SK-N-SH (cell line): ENCODE measurements around the gene NOTUM. TPM values are rescaled to one million over a fixed set of nuclear protein-coding genes. Genes with fewer than 3 reads are reported as not detected.
"Not testable (repeated sequence)": the region's sequence is repeated elsewhere in the genome, so short reads cannot be mapped to it uniquely, and the experiment has no call there.

Source experiments
- CTCF ChIA-PET: fragments of 300-600, 350-600 bp; formaldehyde crosslinking; extraction: SDS; loops from one replicate; lab custom pipeline; 2021; lab: Yijun Ruan, JAX
- POLR2A ChIA-PET: fragments of 350-600 bp; sonication (Branson Sonifier 250); formaldehyde crosslinking; extraction: SDS; loops from one replicate; lab custom pipeline; 2020; ENCODE audit warnings: antibody characterized with exemption, inconsistent platforms; lab: Yijun Ruan, JAX
- DNase-seq: peaks from one replicate; pipeline ENCODE4 v3.0.0; 2012
- H2AFZ ChIP-seq: fragments of 200-600 bp; sonication (generic); 2 replicates; pipeline ENCODE4 v1.8.1; 2016; ENCODE audit warnings: antibody characterized with exemption, mild to moderate bottlenecking, low read depth
- H3F3A ChIP-seq: fragments of 200-600 bp; sonication (generic); replicated peaks from 2 replicates; pipeline ENCODE3; 2016; ENCODE audit warnings: antibody characterized with exemption, mild to moderate bottlenecking; ENCODE audit not compliant: insufficient read depth
- H3K27ac ChIP-seq, 2 experiments: fragments of 200-500 bp in 1 of 2; fragments of 200-600 bp in 1 of 2; sonication (Bioruptor generic) in 1 of 2; sonication (generic), shearing (Covaris generic) in 1 of 2; 2 replicates each; pipeline versions ENCODE4 v1.5.1 to v1.6.1; 2014 to 2016; ENCODE audit warnings: low read depth in 2 of 2, inconsistent platforms in 1 of 2, low read length in 1 of 2, mild to moderate bottlenecking in 1 of 2, mixed read lengths in 1 of 2
- H3K27me3 ChIP-seq: fragments of 200-600 bp; sonication (generic), shearing (Covaris generic); 2 replicates; pipeline ENCODE4 v1.6.1; 2016; ENCODE audit warnings: mixed run types; ENCODE audit not compliant: insufficient read depth
- H3K36me3 ChIP-seq, 2 experiments: fragments of 200-500 bp in 1 of 2; fragments of 200-600 bp in 1 of 2; sonication (Bioruptor generic) in 1 of 2; sonication (generic) in 1 of 2; replicated peaks in 1 of 2; 2 replicates each; pipeline versions ENCODE3 to v1.5.1; 2014 to 2016; ENCODE audit warnings: low read length in 1 of 2, mild to moderate bottlenecking in 1 of 2; ENCODE audit not compliant: insufficient read depth in 2 of 2, control insufficient read depth in 1 of 2
- H3K4me1 ChIP-seq, 2 experiments: fragments of 200-500 bp in 1 of 2; fragments of 200-600 bp in 1 of 2; sonication (Bioruptor generic) in 1 of 2; sonication (generic), shearing (Covaris generic) in 1 of 2; 2 replicates each; pipeline versions ENCODE4 v1.5.1 to v1.6.1; 2014 to 2016; ENCODE audit warnings: low read depth in 1 of 2, low read length in 1 of 2, mixed run types in 1 of 2; ENCODE audit not compliant: insufficient read depth in 2 of 2, control insufficient read depth in 1 of 2
- H3K4me2 ChIP-seq: fragments of 200-600 bp; sonication (generic), shearing (Covaris generic); 2 replicates; pipeline ENCODE4 v1.6.1; 2017; ENCODE audit warnings: mixed run types
- H3K4me3 ChIP-seq, 2 experiments: fragments of 200-500 bp in 1 of 2; fragments of 200-600 bp in 1 of 2; sonication (Bioruptor generic) in 1 of 2; sonication (generic), shearing (Covaris generic) in 1 of 2; 2 replicates each; pipeline versions ENCODE4 v1.5.1 to v1.8.1; 2014 to 2016; ENCODE audit warnings: low read depth in 2 of 2, inconsistent platforms in 1 of 2, low read length in 1 of 2, mild to moderate bottlenecking in 1 of 2, mixed read lengths in 1 of 2, moderate library complexity in 1 of 2
- H3K79me2 ChIP-seq: fragments of 200-600 bp; sonication (generic); 2 replicates; pipeline ENCODE4 v1.8.1; 2017; ENCODE audit warnings: mild to moderate bottlenecking; ENCODE audit not compliant: insufficient read depth
- H3K9ac ChIP-seq: fragments of 200-600 bp; sonication (generic); 2 replicates; pipeline ENCODE4 v1.6.1; 2017; ENCODE audit warnings: mixed run types
- H3K9me2 ChIP-seq: fragments of 200-600 bp; sonication (generic); 2 replicates; pipeline ENCODE4 v1.6.1; 2017; ENCODE audit warnings: mixed run types
- H3K9me3 ChIP-seq: fragments of 200-600 bp; sonication (generic); 2 replicates; pipeline ENCODE4 v1.6.1; 2017; ENCODE audit warnings: mixed run types, mild to moderate bottlenecking, moderate library complexity
- H4K20me1 ChIP-seq: fragments of 200-600 bp; sonication (generic); 2 replicates; pipeline ENCODE4 v1.6.1; 2017; ENCODE audit warnings: mild to moderate bottlenecking, mixed run types; ENCODE audit not compliant: insufficient read depth
- ELF1 ChIP-seq: IDR thresholded peaks from 2 replicates; pipeline ENCODE4 v1.4.0; 2012
- EZH2phosphoT487 ChIP-seq: fragments of 200-600 bp; sonication (generic); IDR thresholded peaks from 2 replicates; pipeline ENCODE4 v1.6.1; 2017; ENCODE audit warnings: low read depth, mixed run types, mild to moderate bottlenecking, antibody characterized with exemption, moderate library complexity, borderline replicate concordance
- FOSL2 ChIP-seq: IDR thresholded peaks from 2 replicates; pipeline ENCODE4 v1.4.0; 2012; ENCODE audit warnings: low read depth, mild to moderate bottlenecking, moderate library complexity, borderline replicate concordance
- GABPA ChIP-seq: IDR thresholded peaks from 2 replicates; pipeline ENCODE4 v1.4.0; 2012; ENCODE audit warnings: low read depth, mild to moderate bottlenecking
- GATA2 ChIP-seq: sonication (generic); formaldehyde crosslinking; IDR thresholded peaks from 2 replicates; pipeline ENCODE4 v1.5.0; 2020; ENCODE audit warnings: mild to moderate bottlenecking, missing genetic modification reagents
- JUND ChIP-seq: IDR thresholded peaks from 2 replicates; pipeline ENCODE4 v1.4.0; 2012
- MEF2A ChIP-seq: IDR thresholded peaks from 2 replicates; pipeline ENCODE4 v1.4.0; 2012; ENCODE audit warnings: low read depth, borderline replicate concordance
- MXI1 ChIP-seq: IDR thresholded peaks from 2 replicates; pipeline ENCODE4 v1.6.1; 2012; ENCODE audit warnings: mild to moderate bottlenecking, low read depth, low read length, improper control_type of control experiment
- NRF1 ChIP-seq: IDR thresholded peaks from 2 replicates; pipeline ENCODE4 v1.6.1; 2012; ENCODE audit warnings: low read depth, mild to moderate bottlenecking, low read length
- RAD21 ChIP-seq: IDR thresholded peaks from 2 replicates; pipeline ENCODE4 v1.6.1; 2012; ENCODE audit warnings: mild to moderate bottlenecking, low read length
- RFX5 ChIP-seq: IDR thresholded peaks from 2 replicates; pipeline ENCODE4 v1.6.1; 2012; ENCODE audit warnings: mild to moderate bottlenecking, improper control_type of control experiment, low read length
- RXRA ChIP-seq: IDR thresholded peaks from 2 replicates; pipeline ENCODE4 v1.4.0; 2012; ENCODE audit warnings: low read depth, mild to moderate bottlenecking, borderline replicate concordance
- SIN3A ChIP-seq: IDR thresholded peaks from 2 replicates; pipeline ENCODE4 v1.6.1; 2012; ENCODE audit warnings: low read depth, mild to moderate bottlenecking, low read length, moderate library complexity, borderline replicate concordance
- SMC3 ChIP-seq: IDR thresholded peaks from 2 replicates; pipeline ENCODE4 v1.6.1; 2012; ENCODE audit warnings: low read depth, low read length, improper control_type of control experiment
- TCF12 ChIP-seq: IDR thresholded peaks from 2 replicates; pipeline ENCODE4 v1.4.0; 2012
- whole genome bisulfite sequencing: methylation state at CpG from one replicate; pipeline ENCODE4 v1.1.6; 2017; ENCODE audit warnings: low lambda C conversion rate; 5-methylcytosine and 5-hydroxymethylcytosine counted together
- polyA plus RNA-seq, 3 experiments: library from polyadenylated mRNA; depleted of rRNA; stranded (reverse); fragments of >200 nt; gene quantifications; 2 replicates each; pipeline ENCODE4 v1.2.3, GENCODE V29; 2012
- TF ChIP-seq, protein P1 (sequence below): fragments of 150-350 bp; IDR thresholded peaks from 2 replicates; pipeline ENCODE4 v1.6.1; 2016; ENCODE audit warnings: mild to moderate bottlenecking, low read depth, low read length
- TF ChIP-seq, protein P2 (sequence below): IDR thresholded peaks from 2 replicates; pipeline ENCODE4 v1.4.0; 2012; ENCODE audit warnings: low read depth
- TF ChIP-seq, protein P3 (sequence below): fragments of 200-600 bp; sonication (generic); IDR thresholded peaks from 2 replicates; pipeline ENCODE4 v1.6.1; 2017; ENCODE audit warnings: antibody characterized with exemption, mild to moderate bottlenecking, moderate library complexity
- TF ChIP-seq, protein P4 (sequence below): IDR thresholded peaks from 2 replicates; pipeline ENCODE4; 2012

The NOTUM gene
- polyA plus RNA-seq, 1 of the 3 experiments (the other 2 are of a cell fraction), result 0.33 TPM

DNA sequence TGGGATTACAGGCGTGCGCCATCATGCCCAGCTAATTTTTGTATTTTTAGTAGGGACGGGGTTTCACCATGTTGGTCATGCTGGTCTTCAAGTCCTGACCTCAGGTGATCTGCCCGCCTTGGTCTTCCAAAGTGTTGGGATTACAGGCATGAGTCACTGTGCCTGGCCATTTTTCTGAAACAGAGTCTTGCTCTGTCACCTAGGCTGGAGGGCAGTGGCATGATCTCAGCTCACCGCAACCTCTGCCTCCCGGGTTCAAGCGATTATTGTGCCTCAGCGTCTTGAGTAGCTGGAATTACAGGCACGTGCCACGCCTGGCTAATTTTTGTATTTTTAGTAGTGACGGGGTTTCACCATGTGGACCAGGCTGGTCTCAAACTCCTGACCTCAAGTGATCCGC is 20.5 kb upstream of the NOTUM start:
- H3K36me3 ChIP-seq, result peaks cover 21 to 34% of the 10 kb centered on the region in 2 experiments
- CTCF ChIA-PET, result interaction anchor here (0.9 to 11.6 kb wide), 5 partner anchors 10 to 55 kb away, joined by 3 to 85 read pairs (median 3); partner anchors contain the start of genes CENPX, LRRC45 and NOTUM
- H2AFZ ChIP-seq, H3K4me3 ChIP-seq, H4K20me1 ChIP-seq, H3F3A ChIP-seq, H3K9ac ChIP-seq, H3K9me3 ChIP-seq, H3K27me3 ChIP-seq, POLR2A ChIA-PET, H3K27ac ChIP-seq, DNase-seq, H3K4me2 ChIP-seq, H3K9me2 ChIP-seq: not testable (repeated sequence)
- peaks cover 10 to 12% of the 10 kb centered on the region in 2 experiments; a peak in 2 of 4 replicates for H3K4me1 ChIP-seq
- over 99% methylated on average over 12 of the region's 12 CpGs for WGBS
- H3K79me2 ChIP-seq, result peaks cover 26% of the 10 kb centered on the region

DNA sequence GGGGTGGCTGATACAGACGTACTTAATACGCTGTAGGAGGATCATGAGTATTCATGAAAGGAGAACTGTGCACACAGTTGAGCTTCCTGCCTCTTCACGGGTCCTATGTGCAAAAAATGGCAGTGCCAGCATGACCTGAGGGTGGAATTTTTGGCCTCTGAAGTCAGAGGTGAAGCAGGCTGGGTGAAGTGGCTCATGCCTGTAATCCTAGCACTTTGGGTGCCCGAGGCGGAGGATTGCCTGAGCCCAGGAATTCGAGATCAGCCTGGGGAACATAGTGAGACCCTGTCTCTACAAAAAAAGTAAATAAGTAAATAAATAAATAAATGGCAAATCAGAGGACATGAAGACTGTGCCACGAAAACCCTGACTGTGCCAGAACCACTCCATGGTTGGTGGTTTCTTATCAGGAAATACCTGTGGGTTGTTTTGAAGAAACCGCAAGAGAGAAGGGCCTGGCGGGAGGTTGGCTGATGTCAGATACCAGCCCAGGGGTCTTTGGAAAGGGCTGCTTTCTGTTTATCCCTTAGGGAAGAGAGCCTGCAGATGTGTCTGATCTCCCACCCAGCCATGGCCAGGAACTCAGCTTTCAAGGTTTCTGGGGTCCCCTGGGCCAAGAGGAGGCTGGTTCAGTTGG is 19.8 kb upstream of the NOTUM start:
- Histone ChIP-seq H4K20me1 (no peaks in the 10 kb centered on the region), H3K27ac (no peak overlapping the region), H3K4me1 (peaks cover 10 to 18% of the 10 kb centered on the region in 2 experiments; a peak in 2 of 4 replicates), H3K27me3 (no peaks in the 10 kb centered on the region), H2AFZ (no peak overlapping the region), H3K4me3 (no peak overlapping the region), H3K4me2 (no peak overlapping the region), H3K9ac (no peak overlapping the region), H3K36me3 (peaks cover 19 to 31% of the 10 kb centered on the region in 2 experiments), H3K9me3 (no peaks in the 10 kb centered on the region), H3K9me2 (no peaks in the 10 kb centered on the region), H3F3A (peaks cover 7% of the 10 kb centered on the region), H3K79me2 (peaks cover 26% of the 10 kb centered on the region)
- TF ChIP-seq MXI1, result no peak
- no peak for TF ChIP-seq SIN3A
- TF ChIP-seq MEF2A, result no peak
- no peak for TF ChIP-seq GATA2
- TF ChIP-seq GABPA, result no peak
- no peak for TF ChIP-seq FOSL2
- TF ChIP-seq RXRA, result no peak
- no peak for TF ChIP-seq RFX5
- no peak for TF ChIP-seq TCF12
- no peak for DNase-seq
- WGBS, result 96% methylated on average over 9 of the region's 9 CpGs
- ChIA-PET POLR2A (no interaction called here), CTCF (interaction anchor here (0.9 to 11.6 kb wide), 4 partner anchors 21 to 56 kb away, joined by 3 to 85 read pairs (median 26); partner anchors contain the start of genes CENPX, LRRC45 and NOTUM)

DNA sequence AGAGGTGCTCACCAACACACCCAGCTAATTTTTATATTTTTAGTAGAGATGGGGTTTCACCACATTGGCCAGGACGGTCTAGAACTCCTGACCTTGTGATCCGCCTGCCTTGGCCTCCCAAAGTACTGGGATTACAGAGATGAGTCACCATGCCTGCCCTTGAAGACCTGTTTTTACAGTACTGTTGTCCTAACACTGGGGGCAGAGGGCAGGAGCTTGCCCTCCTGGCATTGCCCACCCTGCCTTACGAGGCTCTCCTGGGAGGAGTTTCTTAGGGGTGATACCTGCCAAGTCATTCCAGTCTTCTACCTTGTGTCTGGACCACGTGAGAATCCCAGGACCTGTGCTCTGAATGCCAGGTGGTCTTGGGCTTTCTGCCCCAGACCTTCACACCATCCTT is 19.1 kb upstream of the NOTUM start:
- no peak overlapping the region for H3K27ac ChIP-seq
- no peak overlapping the region for H3K4me2 ChIP-seq
- H3K79me2 ChIP-seq, result peaks cover 26% of the 10 kb centered on the region
- H3K27me3 ChIP-seq, result no peaks in the 10 kb centered on the region
- H3K4me3 ChIP-seq, result no peak overlapping the region
- H3F3A ChIP-seq, result peaks cover 7% of the 10 kb centered on the region
- ChIA-PET CTCF (interaction anchor here (0.8 to 11.6 kb wide), 7 partner anchors 10 to 56 kb away, joined by 3 to 85 read pairs (median 12); partner anchors contain the start of genes CENPX, LRRC45 and NOTUM), POLR2A (no interaction called here)
- no peak overlapping the region for H2AFZ ChIP-seq
- peaks cover 10 to 18% of the 10 kb centered on the region in 2 experiments; a peak in 2 of 4 replicates for H3K4me1 ChIP-seq
- H3K36me3 ChIP-seq, result peaks cover 12 to 26% of the 10 kb centered on the region in 2 experiments
- TF ChIP-seq JUND (no peak), EZH2phosphoT487 (no peak), ELF1 (no peak), RAD21 (no peak), SMC3 (no peak), NRF1 (no peak), GABPA (no peak), FOSL2 (no peak)
- TF ChIP-seq, protein P1, sequence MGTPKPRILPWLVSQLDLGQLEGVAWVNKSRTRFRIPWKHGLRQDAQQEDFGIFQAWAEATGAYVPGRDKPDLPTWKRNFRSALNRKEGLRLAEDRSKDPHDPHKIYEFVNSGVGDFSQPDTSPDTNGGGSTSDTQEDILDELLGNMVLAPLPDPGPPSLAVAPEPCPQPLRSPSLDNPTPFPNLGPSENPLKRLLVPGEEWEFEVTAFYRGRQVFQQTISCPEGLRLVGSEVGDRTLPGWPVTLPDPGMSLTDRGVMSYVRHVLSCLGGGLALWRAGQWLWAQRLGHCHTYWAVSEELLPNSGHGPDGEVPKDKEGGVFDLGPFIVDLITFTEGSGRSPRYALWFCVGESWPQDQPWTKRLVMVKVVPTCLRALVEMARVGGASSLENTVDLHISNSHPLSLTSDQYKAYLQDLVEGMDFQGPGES, result no peak
- TF ChIP-seq, protein P2, sequence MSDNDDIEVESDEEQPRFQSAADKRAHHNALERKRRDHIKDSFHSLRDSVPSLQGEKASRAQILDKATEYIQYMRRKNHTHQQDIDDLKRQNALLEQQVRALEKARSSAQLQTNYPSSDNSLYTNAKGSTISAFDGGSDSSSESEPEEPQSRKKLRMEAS, result no peak
- TF ChIP-seq, protein P3, sequence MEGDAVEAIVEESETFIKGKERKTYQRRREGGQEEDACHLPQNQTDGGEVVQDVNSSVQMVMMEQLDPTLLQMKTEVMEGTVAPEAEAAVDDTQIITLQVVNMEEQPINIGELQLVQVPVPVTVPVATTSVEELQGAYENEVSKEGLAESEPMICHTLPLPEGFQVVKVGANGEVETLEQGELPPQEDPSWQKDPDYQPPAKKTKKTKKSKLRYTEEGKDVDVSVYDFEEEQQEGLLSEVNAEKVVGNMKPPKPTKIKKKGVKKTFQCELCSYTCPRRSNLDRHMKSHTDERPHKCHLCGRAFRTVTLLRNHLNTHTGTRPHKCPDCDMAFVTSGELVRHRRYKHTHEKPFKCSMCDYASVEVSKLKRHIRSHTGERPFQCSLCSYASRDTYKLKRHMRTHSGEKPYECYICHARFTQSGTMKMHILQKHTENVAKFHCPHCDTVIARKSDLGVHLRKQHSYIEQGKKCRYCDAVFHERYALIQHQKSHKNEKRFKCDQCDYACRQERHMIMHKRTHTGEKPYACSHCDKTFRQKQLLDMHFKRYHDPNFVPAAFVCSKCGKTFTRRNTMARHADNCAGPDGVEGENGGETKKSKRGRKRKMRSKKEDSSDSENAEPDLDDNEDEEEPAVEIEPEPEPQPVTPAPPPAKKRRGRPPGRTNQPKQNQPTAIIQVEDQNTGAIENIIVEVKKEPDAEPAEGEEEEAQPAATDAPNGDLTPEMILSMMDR, result no peak
- TF ChIP-seq, protein P4, sequence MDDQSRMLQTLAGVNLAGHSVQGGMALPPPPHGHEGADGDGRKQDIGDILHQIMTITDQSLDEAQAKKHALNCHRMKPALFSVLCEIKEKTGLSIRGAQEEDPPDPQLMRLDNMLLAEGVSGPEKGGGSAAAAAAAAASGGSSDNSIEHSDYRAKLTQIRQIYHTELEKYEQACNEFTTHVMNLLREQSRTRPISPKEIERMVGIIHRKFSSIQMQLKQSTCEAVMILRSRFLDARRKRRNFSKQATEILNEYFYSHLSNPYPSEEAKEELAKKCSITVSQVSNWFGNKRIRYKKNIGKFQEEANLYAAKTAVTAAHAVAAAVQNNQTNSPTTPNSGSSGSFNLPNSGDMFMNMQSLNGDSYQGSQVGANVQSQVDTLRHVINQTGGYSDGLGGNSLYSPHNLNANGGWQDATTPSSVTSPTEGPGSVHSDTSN, result no peak
- TF ChIP-seq, all 33 proteins: peak for 0
- Histone ChIP-seq H3K9me2 (no peaks in the 10 kb centered on the region), H3K9ac (no peak overlapping the region), H4K20me1 (no peaks in the 10 kb centered on the region), H3K9me3 (no peaks in the 10 kb centered on the region)
- no peak for DNase-seq
- WGBS, result 97% methylated on average over 3 of the region's 4 CpGs
